Muscle layer of duodenum (tissue), 2 donors: ENCODE measurements around the gene CCDC80.

Experiments
- H3K27ac ChIP-seq: one replicate; pipeline ENCODE4 v1.7.0; 2013; ENCODE audit warnings: mild to moderate bottlenecking, low read length
- H3K27me3 ChIP-seq: one replicate; pipeline ENCODE4 v1.7.0; 2013; ENCODE audit warnings: low read depth, mild to moderate bottlenecking, control low read depth, low read length
- H3K36me3 ChIP-seq, 2 donors: one replicate each; pipeline ENCODE4 v1.7.0; 2013; ENCODE audit warnings: low read length in 2 of 2, control low read depth in 1 of 2, mild to moderate bottlenecking in 1 of 2; ENCODE audit not compliant: insufficient read depth in 2 of 2, control insufficient read depth in 1 of 2
- H3K4me1 ChIP-seq, 2 donors: one replicate each; pipeline ENCODE4 v1.7.0; 2013; ENCODE audit warnings: low read length in 2 of 2, mild to moderate bottlenecking in 2 of 2, control low read depth in 1 of 2, moderate library complexity in 1 of 2; ENCODE audit not compliant: insufficient read depth in 2 of 2, control insufficient read depth in 1 of 2
- H3K4me3 ChIP-seq, 2 donors: one replicate each; pipeline ENCODE4 v1.7.0; 2013; ENCODE audit warnings: low read length in 2 of 2, low read depth in 1 of 2, mild to moderate bottlenecking in 1 of 2
- H3K9me3 ChIP-seq, 2 donors: one replicate each; pipeline ENCODE4 v1.7.0; 2013; ENCODE audit warnings: low read length in 2 of 2, control low read depth in 1 of 2, mild to moderate bottlenecking in 1 of 2; ENCODE audit not compliant: control insufficient read depth in 1 of 2
- donor health status: healthy.

CCDC80 gene

DNA sequence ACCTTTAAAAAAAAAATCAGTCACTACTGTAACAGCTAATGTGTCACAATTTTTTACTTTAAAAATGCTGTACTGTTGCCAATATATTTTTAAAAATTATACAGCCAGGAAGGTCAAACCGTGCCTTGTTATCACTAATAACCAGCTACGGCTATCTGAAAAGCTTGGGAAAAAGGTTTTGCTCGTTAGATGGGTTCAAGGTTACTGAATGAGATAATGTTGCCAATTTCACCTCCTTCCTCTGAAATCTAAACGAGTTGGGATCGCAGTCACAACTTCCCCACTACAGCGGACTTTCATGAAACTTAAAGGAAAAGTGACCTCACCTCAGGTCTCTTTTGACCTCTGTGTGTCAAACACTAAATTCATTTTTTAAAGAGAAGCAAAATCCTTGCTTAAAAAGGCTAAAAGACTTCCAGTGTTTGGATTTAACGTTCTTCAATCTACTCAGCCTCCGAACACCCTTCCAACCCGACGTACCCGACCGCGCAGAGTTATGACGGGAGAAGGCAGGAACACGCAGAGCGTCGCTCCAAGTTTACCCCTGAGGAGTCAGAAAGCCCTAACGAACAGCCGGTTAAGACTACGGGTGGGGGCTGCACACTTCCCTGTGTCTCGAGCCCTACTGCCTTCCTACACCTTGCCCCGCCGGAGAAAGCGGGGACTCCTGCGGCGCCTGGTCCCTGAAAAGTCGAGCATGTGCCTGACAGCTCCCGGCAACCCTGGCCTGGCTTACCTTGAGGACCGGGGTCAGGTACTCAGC, 80.0 kb downstream of the CCDC80 start:
- H3K27ac ChIP-seq: peak overlapping the region; percentile 96
- H3K4me1 ChIP-seq: peaks cover 17 to 22% of the 10 kb centered on the region in 2 donors
- H3K27me3 ChIP-seq: no peaks in the 10 kb centered on the region
- peaks cover 0 to 13% of the 10 kb centered on the region in 2 donors for H3K36me3 ChIP-seq
- H3K9me3 ChIP-seq: no peaks in the 10 kb centered on the region
- H3K4me3 ChIP-seq: peak overlapping the region; percentile 76 to 95

DNA sequence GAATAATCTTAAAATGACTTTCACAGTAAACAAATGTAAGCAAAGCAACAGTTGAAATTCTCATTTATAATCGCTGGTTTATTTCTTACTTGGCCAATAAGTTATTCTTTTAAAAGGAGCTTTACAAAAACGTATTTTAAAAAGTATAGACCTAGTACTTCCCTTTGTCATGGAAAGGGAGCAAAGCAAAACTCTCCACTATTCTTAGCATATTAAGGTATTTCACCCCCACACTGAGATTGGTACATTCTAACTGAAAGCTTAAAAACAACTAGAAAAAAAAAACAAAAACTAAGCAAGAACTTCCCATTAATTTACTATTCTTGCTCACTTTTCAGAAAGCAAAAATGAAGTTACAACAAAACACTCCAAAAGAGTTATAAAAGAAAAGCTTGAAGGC, 80.6 kb downstream of the CCDC80 start:
- peak overlapping the region; percentile 96 for H3K27ac ChIP-seq
- no peaks in the 10 kb centered on the region for H3K27me3 ChIP-seq
- H3K4me3 ChIP-seq: peak overlapping the region; percentile 76 to 95
- H3K36me3 ChIP-seq: peaks cover 0 to 13% of the 10 kb centered on the region in 2 donors
- H3K4me1 ChIP-seq: peaks cover 21 to 28% of the 10 kb centered on the region in 2 donors
- H3K9me3 ChIP-seq: no peaks in the 10 kb centered on the region

DNA sequence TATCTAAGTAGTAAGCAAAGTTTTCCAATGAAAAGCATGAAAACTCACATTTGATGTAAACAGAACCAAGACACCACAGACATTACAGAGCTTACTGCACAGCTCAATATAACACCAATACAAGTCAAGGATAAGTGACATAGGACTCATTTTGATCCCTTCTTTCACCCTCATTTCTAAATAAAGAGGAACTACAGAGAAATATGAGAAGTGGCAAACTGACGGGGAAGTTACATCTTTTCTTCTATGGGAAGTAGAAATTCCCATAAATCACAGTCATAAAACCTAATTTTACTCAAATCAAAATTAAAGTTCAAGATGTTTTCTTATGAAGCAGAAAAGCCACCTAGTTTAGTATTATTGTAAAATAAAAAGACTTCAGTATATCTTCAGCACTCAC, 83.0 kb downstream of the CCDC80 start:
- Histone ChIP-seq H3K4me1 (peaks cover 20 to 28% of the 10 kb centered on the region in 2 donors), H3K9me3 (no peaks in the 10 kb centered on the region), H3K27ac (no peak overlapping the region), H3K4me3 (no peak overlapping the region), H3K36me3 (peaks cover 0 to 13% of the 10 kb centered on the region in 2 donors), H3K27me3 (no peaks in the 10 kb centered on the region)

DNA sequence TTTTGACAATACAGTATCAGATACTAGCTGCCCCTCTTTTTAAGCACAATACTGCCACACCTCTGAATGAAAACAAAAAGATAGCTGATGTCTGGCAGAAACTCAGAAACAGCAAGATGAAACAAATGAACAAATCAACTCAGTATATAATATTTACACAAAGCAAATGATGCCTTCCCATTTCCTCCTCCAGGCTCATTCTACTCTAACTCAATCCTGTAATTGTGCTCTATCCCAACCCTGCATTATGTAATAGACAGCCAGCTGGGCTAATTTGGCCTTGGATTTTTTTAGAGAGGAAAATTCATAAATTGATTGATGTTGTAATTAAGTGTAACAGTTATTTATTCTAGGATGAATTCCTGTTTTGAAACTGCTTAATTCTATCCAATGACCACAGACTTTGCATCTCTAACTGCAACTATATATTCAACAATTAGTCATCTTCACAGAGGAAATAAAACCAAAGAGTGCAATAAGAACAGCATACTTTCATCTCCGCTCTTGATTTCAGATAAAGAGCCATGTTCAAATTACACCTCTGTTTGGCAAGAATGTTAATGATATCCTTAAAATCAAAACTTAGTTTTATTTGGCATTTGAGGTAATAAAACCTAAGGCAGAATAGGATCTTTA, 85.3 kb downstream of the CCDC80 start:
- Histone ChIP-seq H3K36me3 (no peaks in the 10 kb centered on the region), H3K9me3 (no peaks in the 10 kb centered on the region), H3K27ac (peak overlapping the region; percentile 5), H3K27me3 (no peaks in the 10 kb centered on the region), H3K4me1 (peaks cover 20 to 36% of the 10 kb centered on the region in 2 donors), H3K4me3 (no peak overlapping the region)

DNA sequence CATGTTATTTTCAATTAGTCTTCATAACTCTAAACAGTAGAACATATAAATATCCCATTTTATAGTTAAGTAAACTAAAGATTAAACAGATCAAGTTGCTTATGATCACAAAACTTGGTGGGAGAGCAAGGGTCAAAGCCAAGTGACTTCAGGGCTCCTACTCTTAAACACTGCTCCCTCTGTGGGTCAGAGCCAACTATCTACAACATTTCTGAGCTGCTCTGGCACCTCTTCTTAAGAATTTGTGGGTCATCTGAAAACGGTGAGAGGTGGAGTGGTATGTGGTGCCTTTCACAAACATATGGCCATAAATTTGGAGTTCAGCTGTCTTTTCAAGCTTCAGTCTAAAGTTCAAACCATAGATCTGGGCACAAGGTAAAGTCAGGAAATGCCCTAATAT, 90.1 kb downstream of the CCDC80 start:
- peaks cover 7 to 19% of the 10 kb centered on the region in 2 donors for H3K4me1 ChIP-seq
- peaks cover 17 to 21% of the 10 kb centered on the region in 2 donors for H3K36me3 ChIP-seq
- H3K9me3 ChIP-seq: no peaks in the 10 kb centered on the region
- H3K4me3 ChIP-seq: no peak overlapping the region
- no peak overlapping the region for H3K27ac ChIP-seq
- H3K27me3 ChIP-seq: no peaks in the 10 kb centered on the region
